Right lung (tissue), 5 donors: ENCODE results near the gene CNKSR3. TPM values are rescaled to one million over a fixed set of nuclear protein-coding genes. Genes with fewer than 3 reads are reported as not detected.

ENCODE experiments used
- DNase-seq, 2 donors: peaks; one replicate each; pipeline ENCODE4 v3.0.0-alpha.2; 2013
- polyA plus RNA-seq, 5 donors: library from polyadenylated mRNA; unstranded; fragments of 120-200 nt; gene quantifications; one replicate each; pipeline versions ENCODE4 v1.2.1 to v1.2.3, GENCODE V29; 2013; ENCODE audit warnings: inconsistent platforms in 1 of 5, low replicate concordance in 1 of 5; ENCODE audit not compliant: insufficient read length in 5 of 5, insufficient read depth in 1 of 5

Gene CNKSR3
- polyA plus RNA-seq, 5 donors: 24.3 to 33.2 (median 29.3) TPM

GRCh38 chr6:154425034-154425433, 85.5 kb downstream of the CNKSR3 start:
- no peak for DNase-seq

GRCh38 chr6:154414021-154414813, 96.3 kb downstream of the CNKSR3 start:
- DNase-seq: no peak

GRCh38 chr6:154412106-154412820, 98.2 kb downstream of the CNKSR3 start:
- DNase-seq: no peak

- DNase-seq: no peak
Measured at GRCh38 chr6:154411076-154411475, 99.4 kb downstream of the CNKSR3 start.

GRCh38 chr6:154410619-154411072, 99.8 kb downstream of the CNKSR3 start:
- peak; percentile 57 to 67 for DNase-seq

- DNase-seq: no peak
Measured at GRCh38 chr6:154408891-154409500, 101.5 kb downstream of the CNKSR3 start.

GRCh38 chr6:154407440-154407839, 103.0 kb downstream of the CNKSR3 start:
- no peak for DNase-seq

GRCh38 chr6:154406869-154407268, 103.6 kb downstream of the CNKSR3 start:
- DNase-seq: no peak

- no peak for DNase-seq
Measured at GRCh38 chr6:154406301-154406700, 104.2 kb downstream of the CNKSR3 start.

- no peak for DNase-seq
Measured at GRCh38 chr6:154404791-154405400, 105.6 kb downstream of the CNKSR3 start.

- DNase-seq: no peak
Measured at GRCh38 chr6:154403788-154404187, 106.7 kb downstream of the CNKSR3 start.

GRCh38 chr6:154402081-154402780, 108.3 kb downstream of the CNKSR3 start:
- no peak for DNase-seq

- DNase-seq: no peak
Measured at GRCh38 chr6:154399097-154399496, 111.4 kb downstream of the CNKSR3 start.

GRCh38 chr6:154397491-154398195, 112.8 kb downstream of the CNKSR3 start:
- no peak for DNase-seq

- DNase-seq: no peak
Measured at GRCh38 chr6:154395878-154396277, 114.6 kb downstream of the CNKSR3 start.

- no peak for DNase-seq
Measured at GRCh38 chr6:154395316-154395715, 115.2 kb downstream of the CNKSR3 start.

- no peak for DNase-seq
Measured at GRCh38 chr6:154394571-154394970, 115.9 kb downstream of the CNKSR3 start.

- DNase-seq: no peak
Measured at GRCh38 chr6:154390034-154390433, 120.5 kb downstream of the CNKSR3 start.

- DNase-seq: no peak
Measured at GRCh38 chr6:154388803-154389202, 121.7 kb downstream of the CNKSR3 start.

GRCh38 chr6:154386848-154387717, 123.4 kb downstream of the CNKSR3 start:
- DNase-seq: no peak
